Fibroblast of lung (primary cell): Measurements from ENCODE around the gene TFIP11. TPM values are rescaled to one million over a fixed set of nuclear protein-coding genes. Genes with fewer than 3 reads are reported as not detected.

Source experiments
- DNase-seq, 2 donors: peaks; one replicate each; pipeline versions ENCODE4 v3.0.0 to v3.0.0-alpha.2; 2010; ENCODE audit warnings: low read depth in 2 of 2
- H2AFZ ChIP-seq: 2 replicates; pipeline ENCODE4 v1.5.1; 2012; ENCODE audit warnings: low read length, control low read depth, inconsistent platforms
- H3K27ac ChIP-seq: 2 replicates; pipeline ENCODE4 v1.5.1; 2011; ENCODE audit warnings: low read length, control low read depth; ENCODE audit not compliant: insufficient read depth
- H3K27me3 ChIP-seq: 2 replicates; pipeline ENCODE4 v1.5.1; 2011; ENCODE audit warnings: mild to moderate bottlenecking, low read length; ENCODE audit not compliant: control insufficient read depth, insufficient read depth
- H3K36me3 ChIP-seq: 2 replicates; pipeline ENCODE4 v1.5.1; 2011; ENCODE audit warnings: low read length; ENCODE audit not compliant: control insufficient read depth, insufficient read depth
- H3K4me1 ChIP-seq: 2 replicates; pipeline ENCODE4 v1.5.1; 2011; ENCODE audit warnings: low read length; ENCODE audit not compliant: control insufficient read depth, insufficient read depth; ENCODE audit errors: extremely low read depth
- H3K4me2 ChIP-seq: 2 replicates; pipeline ENCODE4 v1.5.1; 2011; ENCODE audit warnings: low read length, control low read depth; ENCODE audit not compliant: insufficient read depth; ENCODE audit errors: extremely low read depth
- H3K4me3 ChIP-seq, 4 experiments: fragments of 200-600 bp in 1 of 4; sonication (generic) in 1 of 4; replicated peaks in 1 of 4; 2 replicates each; pipeline ENCODE4 v1.5.1; 2011 to 2016; ENCODE audit warnings: low read length in 4 of 4, low read depth in 3 of 4, mild to moderate bottlenecking in 3 of 4, control low read depth in 2 of 4, inconsistent platforms in 1 of 4, mixed read lengths in 1 of 4; ENCODE audit not compliant: insufficient read depth in 1 of 4; ENCODE audit errors: control extremely low read depth in 1 of 4
- H3K79me2 ChIP-seq: 2 replicates; pipeline ENCODE4 v1.5.1; 2012; ENCODE audit warnings: mild to moderate bottlenecking, low read length, inconsistent platforms; ENCODE audit not compliant: control insufficient read depth, insufficient read depth
- H3K9ac ChIP-seq: 2 replicates; pipeline ENCODE4 v1.5.1; 2011; ENCODE audit warnings: mild to moderate bottlenecking, low read length, control low read depth; ENCODE audit not compliant: insufficient read depth
- H3K9me3 ChIP-seq: 2 replicates; pipeline ENCODE4 v1.5.1; 2012; ENCODE audit warnings: low read depth, low read length; ENCODE audit not compliant: control insufficient read depth, insufficient read depth
- H4K20me1 ChIP-seq: 2 replicates; pipeline ENCODE4 v1.5.1; 2011; ENCODE audit warnings: low read length; ENCODE audit not compliant: control insufficient read depth, insufficient read depth; ENCODE audit errors: extremely low read depth
- CTCF ChIP-seq, 2 donors: IDR thresholded peaks in 1 of 2; conservative IDR thresholded peaks in 1 of 2; 1 replicate in 1 of 2; 2 replicates in 1 of 2; pipeline ENCODE4 v1.5.1; 2011 to 2012; ENCODE audit warnings: low read length in 2 of 2, control low read depth in 1 of 2, inconsistent platforms in 1 of 2, low read depth in 1 of 2, mild to moderate bottlenecking in 1 of 2
- EZH2 ChIP-seq: IDR thresholded peaks from 2 replicates; pipeline ENCODE4 v1.5.1; 2012; ENCODE audit warnings: low read length, control low read depth, mild to moderate bottlenecking; ENCODE audit errors: missing control alignments
- polyA plus RNA-seq, 2 donors: library from polyadenylated mRNA; depleted of rRNA in 1 of 2; stranded (reverse) in 1 of 2; unstranded in 1 of 2; fragments of >200 nt; gene quantifications; 2 replicates each; pipeline ENCODE4 v1.2.1, GENCODE V29; 2011 to 2012; ENCODE audit warnings: missing spikeins in 1 of 2
- total RNA-seq: library from RNA; depleted of rRNA; stranded (reverse); fragments of >200 nt; gene quantifications from 2 replicates; pipeline ENCODE4 v1.2.1, GENCODE V29; 2014

The TFIP11 gene
- total and polyA plus RNA-seq, 2 donors (not counting 1 experiment from before 2014, with no cell fraction given) = 24.2 to 40.3 TPM

GRCh38 chr22:26460202-26460601 lies 52.1 kb downstream of the TFIP11 start:
- no peaks in the 10 kb centered on the region for H3K4me1 ChIP-seq
- no peak overlapping the region for H3K4me2 ChIP-seq
- H3K27me3 ChIP-seq = no peaks in the 10 kb centered on the region
- H4K20me1 ChIP-seq = no peaks in the 10 kb centered on the region
- H3K36me3 ChIP-seq = peaks cover 15% of the 10 kb centered on the region
- no peak for DNase-seq
- TF ChIP-seq EZH2 (no peak), CTCF (conservative IDR thresholded peaks at IDR 0.05 in 1 of 2, IDR thresholded peaks at IDR 0.05 in 1 of 2; ENCODE audit: low read depth in 1 of 2, low read length in 2 of 2) (no peak)
- H2AFZ ChIP-seq = no peak overlapping the region
- H3K4me3 ChIP-seq = no peak overlapping the region
- no peak overlapping the region for H3K9ac ChIP-seq
- no peak overlapping the region for H3K27ac ChIP-seq
- no peaks in the 10 kb centered on the region for H3K79me2 ChIP-seq
- no peaks in the 10 kb centered on the region for H3K9me3 ChIP-seq

GRCh38 chr22:26457661-26458272 lies 54.5 kb downstream of the TFIP11 start:
- DNase-seq = no peak
- Histone ChIP-seq H3K27me3 (no peaks in the 10 kb centered on the region), H3K27ac (no peak overlapping the region), H3K79me2 (no peaks in the 10 kb centered on the region), H3K9ac (no peak overlapping the region), H3K4me2 (no peak overlapping the region), H3K4me1 (no peaks in the 10 kb centered on the region), H2AFZ (no peak overlapping the region), H3K36me3 (peaks cover 12% of the 10 kb centered on the region), H3K9me3 (no peaks in the 10 kb centered on the region), H4K20me1 (no peaks in the 10 kb centered on the region), H3K4me3 (no peak overlapping the region)
- TF ChIP-seq CTCF (conservative IDR thresholded peaks at IDR 0.05 in 1 of 2, IDR thresholded peaks at IDR 0.05 in 1 of 2; ENCODE audit: low read depth in 1 of 2, low read length in 2 of 2) = no peak
- TF ChIP-seq EZH2 = no peak

- Histone ChIP-seq H3K4me2 (no peak overlapping the region), H4K20me1 (no peaks in the 10 kb centered on the region), H3K36me3 (peaks cover 9% of the 10 kb centered on the region), H2AFZ (no peak overlapping the region), H3K79me2 (no peaks in the 10 kb centered on the region), H3K27me3 (no peaks in the 10 kb centered on the region), H3K4me3 (no peak overlapping the region), H3K9me3 (no peaks in the 10 kb centered on the region), H3K9ac (no peak overlapping the region), H3K27ac (no peak overlapping the region), H3K4me1 (no peaks in the 10 kb centered on the region)
- DNase-seq = no peak
- no peak for TF ChIP-seq CTCF (conservative IDR thresholded peaks at IDR 0.05 in 1 of 2, IDR thresholded peaks at IDR 0.05 in 1 of 2; ENCODE audit: low read depth in 1 of 2, low read length in 2 of 2)
- no peak for TF ChIP-seq EZH2
Measured at GRCh38 chr22:26453812-26454500, 58.3 kb downstream of the TFIP11 start.
